ENCODE measurements around the gene CPSF4.

GRCh38 chr7:99409806-99410205 is 28.9 kb upstream of the CPSF4 start:
- TF ChIP-seq RAD21 (IDR thresholded peaks at IDR 0.05; ENCODE audit: low read depth) (no peak), REST (IDR thresholded peaks at IDR 0.05; ENCODE audit: low read depth) (no peak), TAF1 (IDR thresholded peaks at IDR 0.05; ENCODE audit: low read depth) (no peak), CEBPB (IDR thresholded peaks at IDR 0.05) (no peak), TEAD4 (IDR thresholded peaks at IDR 0.05) (no peak), EP300 (IDR thresholded peaks at IDR 0.05; ENCODE audit: borderline replicate concordance) (no peak), MAX (IDR thresholded peaks at IDR 0.05) (no peak), TCF12 (IDR thresholded peaks at IDR 0.05; ENCODE audit: low read depth) (no peak), EGR1 (IDR thresholded peaks at IDR 0.05) (no peak), USF1 (IDR thresholded peaks at IDR 0.05) (no peak)
